ENCODE measurements around the gene ADGB. TPM values are rescaled to one million over a fixed set of nuclear protein-coding genes. Genes with fewer than 3 reads are reported as not detected.

ADGB gene
- total RNA-seq, 1 experiment from 2014 or later: not detected

- ATAC-seq: no peak
- Histone ChIP-seq H3K9me3 (ENCODE audit: low read length) (no peaks in the 10 kb centered on the region), H3K79me2 (ENCODE audit: low read length) (no peaks in the 10 kb centered on the region), H3K36me3 (ENCODE audit: low read depth, low read length) (no peaks in the 10 kb centered on the region), H2AFZ (ENCODE audit: low read length) (no peak overlapping the region), H4K20me1 (ENCODE audit: low read length) (no peaks in the 10 kb centered on the region), H3K27me3 (ENCODE audit: low read length) (peaks cover 16% of the 10 kb centered on the region), H3K4me1 (ENCODE audit: insufficient read depth, low read length) (peaks cover 4% of the 10 kb centered on the region; the same call in 1 of the 2 replicates), H3K27ac (ENCODE audit: low read length) (no peak overlapping the region), H3K9me2 (replicated peaks; ENCODE audit: low read length) (no peaks in the 10 kb centered on the region), H3K9ac (ENCODE audit: low read length) (no peak overlapping the region), H3K4me2 (ENCODE audit: low read length) (no peak overlapping the region), H3K4me3 (ENCODE audit: low read length) (no peak overlapping the region), H3F3A (ENCODE audit: low read length, unreplicated experiment) (no peaks in the 10 kb centered on the region)
- TF ChIP-seq CTCF (conservative IDR thresholded peaks at IDR 0.05; ENCODE audit: low read depth, low read length): no peak
- TF ChIP-seq EZH2phosphoT487 (IDR thresholded peaks at IDR 0.05; ENCODE audit: borderline replicate concordance, low read length): no peak
- intact Hi-C loops (cut with micrococcal nuclease): no loop called here
- ChIA-PET CTCF (no interaction called here), POLR2A (ENCODE audit: unreplicated experiment) (no interaction called here)
- DNase-seq: no peak
- no TSS peak for BruUV-seq (replicated peaks)
Observed at GRCh38 chr6:146602526-146602925, 3.8 kb downstream of the ADGB start.

- Histone ChIP-seq H3K4me1 (ENCODE audit: insufficient read depth, low read length) (no peaks in the 10 kb centered on the region), H3K9me3 (ENCODE audit: low read length) (no peaks in the 10 kb centered on the region), H3K79me2 (ENCODE audit: low read length) (no peaks in the 10 kb centered on the region), H3K36me3 (ENCODE audit: low read depth, low read length) (no peaks in the 10 kb centered on the region), H3F3A (ENCODE audit: low read length, unreplicated experiment) (no peaks in the 10 kb centered on the region), H3K27ac (ENCODE audit: low read length) (no peak overlapping the region), H3K9me2 (replicated peaks; ENCODE audit: low read length) (no peaks in the 10 kb centered on the region), H3K27me3 (ENCODE audit: low read length) (peaks cover 5% of the 10 kb centered on the region; the same call in 1 of the 2 replicates), H3K4me3 (ENCODE audit: low read length) (no peak overlapping the region), H3K4me2 (ENCODE audit: low read length) (no peak overlapping the region), H3K9ac (ENCODE audit: low read length) (no peak overlapping the region), H4K20me1 (ENCODE audit: low read length) (no peaks in the 10 kb centered on the region), H2AFZ (ENCODE audit: low read length) (no peak overlapping the region)
- ATAC-seq (no peak), DNase-seq (no peak)
- ChIA-PET POLR2A (ENCODE audit: unreplicated experiment) (no interaction called here), CTCF (no interaction called here)
- intact Hi-C loops (cut with micrococcal nuclease): no loop called here
- BruUV-seq (replicated peaks): no TSS peak
- no peak for TF ChIP-seq EZH2phosphoT487 (IDR thresholded peaks at IDR 0.05; ENCODE audit: borderline replicate concordance, low read length)
- TF ChIP-seq CTCF (conservative IDR thresholded peaks at IDR 0.05; ENCODE audit: low read depth, low read length): no peak
- no peak for TF ChIP-seq EZH2 (IDR thresholded peaks at IDR 0.05; ENCODE audit: low read length, unreplicated experiment)
Observed at GRCh38 chr6:146613947-146614346, 15.2 kb downstream of the ADGB start.

- no peak for DNase-seq
- POLR2A ChIA-PET (ENCODE audit: unreplicated experiment): no interaction called here
Observed at GRCh38 chr6:146620655-146621054, 21.9 kb downstream of the ADGB start.

More at GRCh38 chr6:146620655-146621054, 21.9 kb downstream of the ADGB start:
- TF ChIP-seq EZH2 (IDR thresholded peaks at IDR 0.05; ENCODE audit: low read length, unreplicated experiment) (no peak), CTCF (conservative IDR thresholded peaks at IDR 0.05; ENCODE audit: low read depth, low read length) (no peak), EZH2phosphoT487 (IDR thresholded peaks at IDR 0.05; ENCODE audit: borderline replicate concordance, low read length) (no peak)
- H3K9me2 ChIP-seq (replicated peaks; ENCODE audit: low read length): no peaks in the 10 kb centered on the region
- no peak overlapping the region for H2AFZ ChIP-seq (ENCODE audit: low read length)
- BruUV-seq (replicated peaks): no TSS peak
- no peak overlapping the region for H3K27ac ChIP-seq (ENCODE audit: low read length)
- no peaks in the 10 kb centered on the region for H4K20me1 ChIP-seq (ENCODE audit: low read length)
- no peaks in the 10 kb centered on the region for H3K79me2 ChIP-seq (ENCODE audit: low read length)
- no peak overlapping the region for H3K4me3 ChIP-seq (ENCODE audit: low read length)
- no peak overlapping the region for H3K4me2 ChIP-seq (ENCODE audit: low read length)
- H3K27me3 ChIP-seq (ENCODE audit: low read length): no peaks in the 10 kb centered on the region
- intact Hi-C loops (cut with micrococcal nuclease): no loop called here
- H3K9ac ChIP-seq (ENCODE audit: low read length): no peak overlapping the region
- no peak for ATAC-seq
- no peaks in the 10 kb centered on the region for H3K9me3 ChIP-seq (ENCODE audit: low read length)
- CTCF ChIA-PET: no interaction called here
- H3F3A ChIP-seq (ENCODE audit: low read length, unreplicated experiment): no peaks in the 10 kb centered on the region
- H3K4me1 ChIP-seq (ENCODE audit: insufficient read depth, low read length): no peaks in the 10 kb centered on the region
- H3K36me3 ChIP-seq (ENCODE audit: low read depth, low read length): no peaks in the 10 kb centered on the region
